OCI-LY7 (cell line): Measurements from ENCODE around the gene SUSD4.

Experiments
- CTCF ChIP-seq: fragments of 200-600 bp; sonication (generic); conservative IDR thresholded peaks from 2 replicates; pipeline ENCODE4 v1.5.1; 2014; ENCODE audit warnings: mild to moderate bottlenecking, antibody characterized with exemption, low read length, moderate library complexity, mixed read lengths
- EZH2phosphoT487 ChIP-seq: fragments of 200-600 bp; sonication (generic); IDR thresholded peaks from 2 replicates; pipeline ENCODE4 v1.6.1; 2018; ENCODE audit warnings: low read depth, borderline replicate concordance, mild to moderate bottlenecking, mixed run types, antibody characterized with exemption, low read length, moderate library complexity, mixed read lengths

DNA sequence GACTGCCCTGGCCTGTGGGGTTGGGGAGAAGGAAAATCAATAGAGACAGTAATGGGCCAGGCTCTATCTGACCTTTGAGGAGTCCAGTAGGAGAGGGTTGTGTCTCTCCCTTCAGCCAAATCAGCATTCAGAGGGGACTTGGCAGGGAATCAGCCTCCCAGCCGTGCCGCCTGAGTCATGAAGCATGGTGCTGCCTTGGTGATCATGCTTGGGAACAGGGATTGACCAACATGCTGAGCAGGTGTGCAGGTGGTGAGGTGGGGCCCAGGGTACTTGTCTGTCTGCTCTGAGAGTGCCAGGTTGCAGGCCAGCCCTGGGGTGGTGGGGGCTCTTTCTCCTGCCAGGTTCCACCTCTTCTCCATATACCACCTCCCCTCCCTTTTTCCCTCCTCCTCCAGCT lies 162.0 kb downstream of the SUSD4 start:
- TF ChIP-seq CTCF (no peak), EZH2phosphoT487 (no peak)
